Medulla oblongata (tissue), 1 donor: ENCODE results near the gene CCDC17.

Source experiments
- DNase-seq: peaks from one replicate; pipeline ENCODE4 v3.0.0-alpha.2; 2015; ENCODE audit errors: extremely low spot score

CCDC17 gene

GRCh38 chr1:45583666-45584350, 40.0 kb downstream of the CCDC17 start, which contains the start of gene NASP:
Gene NASP (plus strand): TSS chr1:45584041. CDS start chr1:45584147, 106 bp downstream.
- peak; percentile 93 for DNase-seq

- peak; percentile 99 for DNase-seq
Observed at GRCh38 chr1:45583264-45583665, 40.6 kb downstream of the CCDC17 start.

GRCh38 chr1:45574105-45574626, 49.7 kb downstream of the CCDC17 start:
- DNase-seq: no peak

GRCh38 chr1:45573231-45573804, 50.5 kb downstream of the CCDC17 start:
- no peak for DNase-seq

- no peak for DNase-seq
Observed at GRCh38 chr1:45570631-45571030, 53.2 kb downstream of the CCDC17 start.
